IMR-90 (cell line): Measurements from ENCODE around the gene CTIF. TPM values are rescaled to one million over a fixed set of nuclear protein-coding genes. Genes with fewer than 3 reads are reported as not detected.

Experiments used
- ATAC-seq: fragments of 200-7000 bp; cut with Tn5 transposase; 2 replicates; pipeline ENCODE4 v1.9.1; 2020; ENCODE audit warnings: low read depth, mild to moderate bottlenecking, moderate library complexity
- BruUV-seq: library from RNA; stranded (reverse); fragments of 400-500 nt; replicated peaks from 2 replicates; lab custom pipeline; 2021; lab: Mats Ljungman, UMichigan
- CTCF ChIA-PET: fragments of 300-600 bp; formaldehyde crosslinking; extraction: SDS; loops from one replicate; lab custom pipeline; 2021; ENCODE audit warnings: antibody characterized with exemption; lab: Yijun Ruan, JAX
- POLR2A ChIA-PET: fragments of 300-600 bp; sonication (Branson Sonifier 250); formaldehyde crosslinking; loops from one replicate; lab custom pipeline; 2022; ENCODE audit warnings: antibody characterized with exemption; ENCODE audit not compliant: unreplicated experiment; lab: Charles Lee
- DNase-seq: peaks from one replicate; pipeline ENCODE4 v3.0.0; 2013
- H2AFZ ChIP-seq: replicated peaks from 2 replicates; pipeline ENCODE3; 2013; ENCODE audit warnings: low read length, mild to moderate bottlenecking; ENCODE audit not compliant: poor library complexity
- H2AK5ac ChIP-seq: 2 replicates; pipeline ENCODE4 v1.6.1; 2013; ENCODE audit warnings: low read depth, low read length, inconsistent platforms
- H2AK9ac ChIP-seq: replicated peaks from 2 replicates; pipeline ENCODE3; 2013; ENCODE audit warnings: mild to moderate bottlenecking, low read depth, low read length, moderate library complexity; ENCODE audit not compliant: poor library complexity
- H2BK120ac ChIP-seq: 2 replicates; pipeline ENCODE4 v1.6.1; 2013; ENCODE audit warnings: low read depth, low read length, inconsistent platforms
- H2BK15ac ChIP-seq: 3 replicates; pipeline ENCODE4 v1.6.1; 2013; ENCODE audit warnings: low read depth, low read length, inconsistent platforms
- H2BK20ac ChIP-seq: 2 replicates; pipeline ENCODE4 v1.6.1; 2013; ENCODE audit warnings: low read depth, mild to moderate bottlenecking, inconsistent platforms, low read length, moderate library complexity
- H2BK5ac ChIP-seq: 2 replicates; pipeline ENCODE4 v1.6.1; 2013; ENCODE audit warnings: mild to moderate bottlenecking, low read depth, low read length, inconsistent platforms; ENCODE audit not compliant: poor library complexity, severe bottlenecking
- H3K14ac ChIP-seq: replicated peaks from 2 replicates; pipeline ENCODE4 v1.6.1; 2013; ENCODE audit warnings: low read depth, low read length, inconsistent platforms
- H3K18ac ChIP-seq: 2 replicates; pipeline ENCODE4 v1.6.1; 2013; ENCODE audit warnings: low read depth, low read length, control low read depth
- H3K23ac ChIP-seq: 2 replicates; pipeline ENCODE4 v1.6.1; 2013; ENCODE audit warnings: low read depth, low read length, inconsistent platforms
- H3K27ac ChIP-seq: 2 replicates; pipeline ENCODE4 v1.5.1; 2013; ENCODE audit warnings: mild to moderate bottlenecking, control low read depth, low read length; ENCODE audit not compliant: insufficient read depth
- H3K27me3 ChIP-seq: 2 replicates; pipeline ENCODE4 v1.6.1; 2013; ENCODE audit warnings: low read length; ENCODE audit not compliant: control insufficient read depth, insufficient read depth
- H3K36me3 ChIP-seq: 2 replicates; pipeline ENCODE4 v1.6.1; 2013; ENCODE audit warnings: low read length, mixed read lengths; ENCODE audit not compliant: control insufficient read depth, insufficient read depth
- H3K4ac ChIP-seq: 2 replicates; pipeline ENCODE4 v1.6.1; 2013; ENCODE audit warnings: low read depth, low read length, inconsistent platforms
- H3K4me1 ChIP-seq: 2 replicates; pipeline ENCODE4 v1.6.1; 2013; ENCODE audit warnings: low read length, mixed read lengths; ENCODE audit not compliant: control insufficient read depth, insufficient read depth
- H3K4me2 ChIP-seq: 2 replicates; pipeline ENCODE4 v1.6.1; 2013; ENCODE audit warnings: low read depth, mild to moderate bottlenecking, control low read depth, low read length, moderate library complexity
- H3K4me3 ChIP-seq: 2 replicates; pipeline ENCODE4 v1.5.1; 2013; ENCODE audit warnings: low read depth, mild to moderate bottlenecking, control low read depth, low read length, moderate library complexity; ENCODE audit not compliant: insufficient read depth
- H3K56ac ChIP-seq: 2 replicates; pipeline ENCODE4 v1.6.1; 2013; ENCODE audit warnings: low read length, inconsistent platforms; ENCODE audit not compliant: insufficient read depth; ENCODE audit errors: extremely low read depth
- H3K79me1 ChIP-seq, 2 experiments: 2 replicates each; pipeline ENCODE4 v1.6.1; 2013; ENCODE audit warnings: low read length in 2 of 2, inconsistent platforms in 1 of 2, low read depth in 1 of 2
- H3K9ac ChIP-seq: 2 replicates; pipeline ENCODE4 v1.6.1; 2013; ENCODE audit warnings: low read depth, low read length, control low read depth
- H3K9me1 ChIP-seq: 2 replicates; pipeline ENCODE4 v1.6.1; 2013; ENCODE audit warnings: low read length, inconsistent platforms; ENCODE audit not compliant: insufficient read depth
- H3K9me3 ChIP-seq: 2 replicates; pipeline ENCODE4 v1.6.1; 2013; ENCODE audit warnings: low read length; ENCODE audit not compliant: control insufficient read depth, insufficient read depth
- H4K20me1 ChIP-seq: 2 replicates; pipeline ENCODE4 v1.6.1; 2013; ENCODE audit warnings: low read length, inconsistent platforms; ENCODE audit not compliant: insufficient read depth
- H4K5ac ChIP-seq: 2 replicates; pipeline ENCODE4 v1.6.1; 2013; ENCODE audit warnings: mild to moderate bottlenecking, low read depth, low read length, control low read depth
- H4K8ac ChIP-seq, 2 experiments: 2 replicates each; pipeline ENCODE4 v1.6.1; 2013; ENCODE audit warnings: low read depth in 2 of 2, low read length in 2 of 2, control low read depth in 1 of 2, inconsistent platforms in 1 of 2
- H4K91ac ChIP-seq: 2 replicates; pipeline ENCODE4 v1.6.1; 2013; ENCODE audit warnings: low read depth, low read length, inconsistent platforms; ENCODE audit not compliant: insufficient read depth
- CEBPB ChIP-seq: IDR thresholded peaks from 2 replicates; pipeline ENCODE4 v1.6.1; 2012; ENCODE audit warnings: low read depth, low read length, improper control_type of control experiment
- CHD1 ChIP-seq: IDR thresholded peaks from 2 replicates; pipeline ENCODE4 v1.6.1; 2012; ENCODE audit warnings: low read depth, low read length, improper control_type of control experiment
- ELK1 ChIP-seq: fragments of 150-350 bp; IDR thresholded peaks from 2 replicates; pipeline ENCODE4 v1.6.1; 2016; ENCODE audit warnings: low read depth, mild to moderate bottlenecking, low read length, moderate library complexity, borderline replicate concordance
- NFE2L2 ChIP-seq: fragments of 150-350 bp; IDR thresholded peaks from 2 replicates; pipeline ENCODE4 v1.6.1; 2016; ENCODE audit warnings: low read depth, mild to moderate bottlenecking, low read length
- POLR2A ChIP-seq: IDR thresholded peaks from 2 replicates; pipeline ENCODE4 v1.6.1; 2012; ENCODE audit warnings: mild to moderate bottlenecking, low read depth, low read length
- RCOR1 ChIP-seq: IDR thresholded peaks from 2 replicates; pipeline ENCODE4 v1.6.1; 2012; ENCODE audit warnings: mild to moderate bottlenecking, low read length, improper control_type of control experiment; ENCODE audit not compliant: insufficient replicate concordance
- WGBS, 2 experiments: methylation state at CpG; one replicate each; pipeline versions ENCODE4 v1.1.5 to v1.1.7; 2013; ENCODE audit warnings: missing lambda C conversion rate in 2 of 2; ENCODE audit not compliant: insufficient read length in 1 of 2; ENCODE audit errors: extremely low coverage in 2 of 2; 5-methylcytosine and 5-hydroxymethylcytosine counted together
- dilution Hi-C: fragments of 300-500 bp; cut with HindIII; formaldehyde crosslinking; loops from one replicate; pipeline ENCODE4 v1.14.3; 2018; ENCODE audit warnings: low sequenced_read_pairs; ENCODE audit not compliant: unreplicated experiment
- in situ Hi-C: fragments of 300-500 bp; cut with MboI; formaldehyde crosslinking; loops from 3 replicates; pipeline ENCODE4 v1.14.3; 2019; ENCODE audit warnings: low sequenced_read_pairs, inconsistent platforms, mixed read lengths
- intact Hi-C: fragments of 100-400 bp; cut with micrococcal nuclease; formaldehyde crosslinking; loops from 2 replicates; pipeline ENCODE4 v1.10.0; 2022
- polyA plus RNA-seq, 3 experiments: library from polyadenylated mRNA; depleted of rRNA; stranded (reverse); fragments of >200 nt; gene quantifications; 2 replicates each; pipeline ENCODE4 v1.2.3, GENCODE V29; 2012; ENCODE audit warnings: low replicate concordance in 1 of 3
- total RNA-seq: library from RNA; depleted of rRNA; stranded (reverse); fragments of >200 nt; gene quantifications from 2 replicates; pipeline ENCODE4 v1.2.3, GENCODE V29; 2012
- TF ChIP-seq, protein P1 (sequence below): conservative IDR thresholded peaks from 2 replicates; pipeline ENCODE4 v1.5.1; 2012; ENCODE audit warnings: mild to moderate bottlenecking, low read depth, low read length, improper control_type of control experiment

The CTIF gene
- total and polyA plus RNA-seq, 2 of the 4 experiments (the other 2 are of a cell fraction): 25.1 to 57.0 TPM

- no peak for TF ChIP-seq POLR2A
These were observed 93.9 kb downstream of the CTIF start (continued) for GRCh38 chr18:48632676-48633257.

DNA sequence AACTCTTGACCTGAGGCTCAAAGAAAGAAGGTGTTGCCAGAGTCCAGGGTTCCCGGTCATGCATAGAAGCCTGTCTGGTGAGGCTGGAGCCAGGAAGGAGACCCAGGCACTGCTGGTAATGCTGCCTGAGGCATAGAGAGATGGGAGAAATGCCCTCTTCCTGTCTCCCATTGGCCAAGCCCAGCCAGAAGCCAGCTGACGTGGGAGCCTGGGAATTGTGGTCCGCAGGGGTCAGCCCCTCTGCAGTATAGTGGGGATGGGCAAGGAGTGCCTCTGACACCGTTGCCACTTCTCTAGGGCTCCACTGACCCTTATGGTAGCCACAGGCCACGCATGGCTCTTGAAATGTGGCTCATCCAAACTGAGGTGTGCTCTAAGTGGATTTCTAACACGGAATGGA, 95.7 kb downstream of the CTIF start:
- Histone ChIP-seq H3K9me3 (no peaks in the 10 kb centered on the region), H3K4me1 (peaks cover 7% of the 10 kb centered on the region), H3K4ac (no peak overlapping the region), H3K36me3 (peaks cover 30% of the 10 kb centered on the region), H2AK5ac (peak overlapping the region; percentile 60; the same call in 1 of the 2 replicates), H3K56ac (no peak overlapping the region), H3K4me2 (no peak overlapping the region), H3K23ac (no peak overlapping the region), H2BK20ac (no peak overlapping the region), H3K79me1 (peaks cover 48 to 87% of the 10 kb centered on the region in 2 experiments), H3K4me3 (no peak overlapping the region), H3K27ac (no peak overlapping the region), H2BK5ac (no peak overlapping the region), H4K5ac (no peak overlapping the region), H3K14ac (no peak overlapping the region), H3K9ac (no peak overlapping the region), H2BK15ac (no peak overlapping the region), H3K18ac (no peak overlapping the region), H3K27me3 (no peaks in the 10 kb centered on the region), H2AFZ (no peak overlapping the region), H4K20me1 (peaks cover 8% of the 10 kb centered on the region; the same call in 1 of the 2 replicates), H2AK9ac (no peak overlapping the region), H4K8ac (no peak overlapping the region; a peak in 1 of 4 replicates), H2BK120ac (no peak overlapping the region), H3K9me1 (peaks cover 41% of the 10 kb centered on the region), H4K91ac (no peak overlapping the region)
- no peak for DNase-seq
- ChIA-PET CTCF (no interaction called here), POLR2A (no interaction called here)
- ATAC-seq: no peak
- in situ Hi-C loops: loop anchor here (25.0 kb wide), 1 partner anchor 1653 kb away; the partner anchor contains the start of genes CXXC1 and MBD1
- no TSS peak for BruUV-seq
- no CpG with 5 or more reads among the region's 6 CpGs for WGBS, 2 experiments
- intact Hi-C loops: loop anchor here (5.0 kb wide), 1 partner anchor 92 kb away; no protein-coding TSS in a partner anchor
- dilution Hi-C loops: no loop called here
- TF ChIP-seq, protein P1, sequence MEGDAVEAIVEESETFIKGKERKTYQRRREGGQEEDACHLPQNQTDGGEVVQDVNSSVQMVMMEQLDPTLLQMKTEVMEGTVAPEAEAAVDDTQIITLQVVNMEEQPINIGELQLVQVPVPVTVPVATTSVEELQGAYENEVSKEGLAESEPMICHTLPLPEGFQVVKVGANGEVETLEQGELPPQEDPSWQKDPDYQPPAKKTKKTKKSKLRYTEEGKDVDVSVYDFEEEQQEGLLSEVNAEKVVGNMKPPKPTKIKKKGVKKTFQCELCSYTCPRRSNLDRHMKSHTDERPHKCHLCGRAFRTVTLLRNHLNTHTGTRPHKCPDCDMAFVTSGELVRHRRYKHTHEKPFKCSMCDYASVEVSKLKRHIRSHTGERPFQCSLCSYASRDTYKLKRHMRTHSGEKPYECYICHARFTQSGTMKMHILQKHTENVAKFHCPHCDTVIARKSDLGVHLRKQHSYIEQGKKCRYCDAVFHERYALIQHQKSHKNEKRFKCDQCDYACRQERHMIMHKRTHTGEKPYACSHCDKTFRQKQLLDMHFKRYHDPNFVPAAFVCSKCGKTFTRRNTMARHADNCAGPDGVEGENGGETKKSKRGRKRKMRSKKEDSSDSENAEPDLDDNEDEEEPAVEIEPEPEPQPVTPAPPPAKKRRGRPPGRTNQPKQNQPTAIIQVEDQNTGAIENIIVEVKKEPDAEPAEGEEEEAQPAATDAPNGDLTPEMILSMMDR: no peak
- TF ChIP-seq CHD1: no peak
- TF ChIP-seq ELK1: no peak
- no peak for TF ChIP-seq CEBPB
- no peak for TF ChIP-seq RCOR1
- no peak for TF ChIP-seq NFE2L2
